Erythroblast (primary cell): ENCODE results near the gene SLC43A2.

Experiments
- GATA1 ChIP-seq: IDR thresholded peaks from 2 replicates; pipeline ENCODE4 v1.6.1; 2011; ENCODE audit warnings: low read depth, mild to moderate bottlenecking, control low read depth, low read length, moderate library complexity
- POLR2A ChIP-seq: IDR thresholded peaks from 2 replicates; pipeline ENCODE4 v1.6.1; 2011; ENCODE audit warnings: mild to moderate bottlenecking, low read length

DNA sequence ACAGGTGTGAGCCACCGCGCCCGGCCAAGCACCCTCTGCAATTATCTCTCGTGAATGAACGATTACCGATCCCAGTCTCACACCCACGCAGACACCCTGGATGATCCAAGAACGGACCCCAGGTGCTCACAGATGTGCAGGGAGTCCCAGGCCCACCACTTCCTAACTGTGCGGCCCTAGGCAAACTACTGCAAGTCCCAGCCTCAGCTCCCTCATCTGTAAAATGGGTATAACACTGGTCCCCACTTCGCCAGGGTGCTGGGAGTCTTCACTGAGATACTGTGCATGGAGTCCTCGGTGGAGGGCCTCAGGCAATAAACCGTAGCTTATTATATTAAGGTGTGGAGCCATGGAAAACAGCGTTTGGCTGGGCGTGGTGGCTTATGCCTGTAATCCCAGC lies 44.5 kb downstream of the SLC43A2 start:
- no peak for TF ChIP-seq POLR2A
- no peak for TF ChIP-seq GATA1
